ENCODE results near the gene LRP2BP.
"Not testable (repeated sequence)": the region's sequence is repeated elsewhere in the genome, so short reads cannot be mapped to it uniquely, and the experiment has no call there.

The LRP2BP gene

DNA sequence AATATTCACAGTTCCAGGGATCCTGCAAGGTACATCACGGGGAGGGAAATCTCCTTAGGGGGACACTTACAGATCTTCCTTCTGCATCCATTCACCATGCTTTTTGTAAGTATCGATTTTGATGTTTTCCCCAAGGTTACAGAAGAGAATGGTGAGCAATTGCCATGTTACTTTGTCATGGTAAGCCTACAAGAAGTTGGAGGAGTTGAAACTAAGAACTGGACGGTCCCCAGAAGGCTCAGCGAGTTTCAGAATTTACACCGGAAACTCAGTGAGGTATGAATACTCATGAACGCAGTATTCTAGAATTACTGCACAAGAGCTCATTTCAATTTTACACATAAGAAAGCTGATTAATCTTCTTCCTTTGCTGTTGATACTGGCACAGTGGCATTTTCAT is 53.9 kb downstream of the LRP2BP start:
- no peak overlapping the region for H3K4me3 ChIP-seq (ENCODE audit: control insufficient read depth in 1 of 7, extremely low read depth in 1 of 7, insufficient read depth in 4 of 7, low read depth in 2 of 7, low read length in 6 of 7)
- POLR2A ChIA-PET: no interaction called here
- H3K27ac ChIP-seq (ENCODE audit: insufficient read depth in 1 of 2, low read depth in 1 of 2, low read length in 2 of 2, poor library complexity in 1 of 2, severe bottlenecking in 2 of 2): no peak overlapping the region
- H3K27me3 ChIP-seq (replicated peaks in 2 of 5; ENCODE audit: control insufficient read depth in 4 of 5, insufficient read depth in 5 of 5, low read length in 4 of 5): no peaks in the 10 kb centered on the region
- no peaks in the 10 kb centered on the region for H3K36me3 ChIP-seq (ENCODE audit: control insufficient read depth in 4 of 4, insufficient read depth in 4 of 4, low read length in 3 of 4)
- no peaks in the 10 kb centered on the region for H3K9me3 ChIP-seq (ENCODE audit: control extremely low read depth in 1 of 5, control insufficient read depth in 4 of 5, insufficient read depth in 2 of 5, low read depth in 1 of 5, low read length in 4 of 5)
- DNase-seq: no peak
- H3K4me1 ChIP-seq (ENCODE audit: control extremely low read depth in 1 of 4, control insufficient read depth in 4 of 4, insufficient read depth in 4 of 4, low read length in 3 of 4): peaks cover 0 to 11% (median 2%) of the 10 kb centered on the region in 4 experiments
- CTCF ChIA-PET: no interaction called here
- 96% methylated on average over 5 of the region's 6 CpGs for WGBS (ENCODE audit: insufficient coverage)

DNA sequence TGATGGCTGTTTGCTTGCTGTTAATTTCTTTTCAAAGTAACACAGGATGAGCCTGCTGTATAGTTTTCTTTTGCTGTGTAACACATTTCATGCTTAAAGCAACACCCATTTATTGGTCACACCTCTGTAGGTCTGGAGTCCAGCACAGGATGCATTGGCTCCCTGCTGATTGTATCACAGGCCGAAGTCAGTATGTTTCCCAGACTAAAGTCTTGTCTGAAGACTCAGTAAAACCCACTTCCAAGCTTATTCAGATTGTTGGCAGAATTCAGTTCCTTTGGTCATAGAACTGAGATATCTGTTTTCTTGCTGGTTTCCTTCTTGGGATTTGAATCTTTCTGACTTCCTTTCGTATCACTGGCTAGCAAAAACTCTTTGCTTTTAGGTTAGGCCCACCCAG is 54.3 kb downstream of the LRP2BP start:
- H3K4me1 ChIP-seq (ENCODE audit: control extremely low read depth in 1 of 4, control insufficient read depth in 4 of 4, insufficient read depth in 4 of 4, low read length in 3 of 4): peaks cover 0 to 11% (median 2%) of the 10 kb centered on the region in 4 experiments
- no peaks in the 10 kb centered on the region for H3K36me3 ChIP-seq (ENCODE audit: control insufficient read depth in 4 of 4, insufficient read depth in 4 of 4, low read length in 3 of 4)
- ChIA-PET POLR2A (no interaction called here), CTCF (no interaction called here)
- H3K27ac ChIP-seq (ENCODE audit: insufficient read depth in 1 of 2, low read depth in 1 of 2, low read length in 2 of 2, poor library complexity in 1 of 2, severe bottlenecking in 2 of 2): no peak overlapping the region
- H3K9me3 ChIP-seq (ENCODE audit: control extremely low read depth in 1 of 5, control insufficient read depth in 4 of 5, insufficient read depth in 2 of 5, low read depth in 1 of 5, low read length in 4 of 5): no peaks in the 10 kb centered on the region
- no peak for DNase-seq
- no peaks in the 10 kb centered on the region for H3K27me3 ChIP-seq (replicated peaks in 2 of 5; ENCODE audit: control insufficient read depth in 4 of 5, insufficient read depth in 5 of 5, low read length in 4 of 5)
- H3K4me3 ChIP-seq (ENCODE audit: control insufficient read depth in 1 of 7, extremely low read depth in 1 of 7, insufficient read depth in 4 of 7, low read depth in 2 of 7, low read length in 6 of 7): no peak overlapping the region
- WGBS (ENCODE audit: insufficient coverage): 83% methylated on average over 1 of the region's 2 CpGs

DNA sequence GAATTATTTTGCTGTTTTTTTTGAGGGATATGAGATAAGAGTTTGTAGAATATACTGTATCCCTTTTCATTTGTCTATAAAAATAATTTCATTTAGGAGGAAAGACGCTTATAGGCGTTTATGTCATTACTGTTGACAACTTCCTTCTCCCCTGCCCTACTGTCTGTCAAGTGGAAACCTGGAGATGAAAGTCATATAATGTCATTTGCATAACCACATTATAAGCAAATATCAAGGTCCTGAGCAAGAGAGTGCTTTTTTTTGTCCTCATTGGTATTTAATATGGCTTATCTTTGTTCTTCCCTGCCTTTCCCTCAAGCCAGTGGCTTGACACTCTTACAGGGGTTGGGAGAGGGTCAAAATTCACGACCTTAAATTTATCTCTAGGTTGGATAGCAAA is 55.8 kb downstream of the LRP2BP start:
- ChIA-PET CTCF (no interaction called here), POLR2A (no interaction called here)
- DNase-seq: no peak
- 100% methylated on average over 1 of the region's 3 CpGs for WGBS (ENCODE audit: insufficient coverage)
- H3K36me3 ChIP-seq (ENCODE audit: control insufficient read depth in 4 of 4, insufficient read depth in 4 of 4, low read length in 3 of 4): no peaks in the 10 kb centered on the region
- no peak overlapping the region for H3K27ac ChIP-seq (ENCODE audit: insufficient read depth in 1 of 2, low read depth in 1 of 2, low read length in 2 of 2, poor library complexity in 1 of 2, severe bottlenecking in 2 of 2)
- no peaks in the 10 kb centered on the region for H3K9me3 ChIP-seq (ENCODE audit: control extremely low read depth in 1 of 5, control insufficient read depth in 4 of 5, insufficient read depth in 2 of 5, low read depth in 1 of 5, low read length in 4 of 5)
- H3K4me3 ChIP-seq (ENCODE audit: control insufficient read depth in 1 of 7, extremely low read depth in 1 of 7, insufficient read depth in 4 of 7, low read depth in 2 of 7, low read length in 6 of 7): no peak overlapping the region
- peaks cover 0 to 7% (median 2%) of the 10 kb centered on the region in 4 experiments for H3K4me1 ChIP-seq (ENCODE audit: control extremely low read depth in 1 of 4, control insufficient read depth in 4 of 4, insufficient read depth in 4 of 4, low read length in 3 of 4)
- H3K27me3 ChIP-seq (replicated peaks in 2 of 5; ENCODE audit: control insufficient read depth in 4 of 5, insufficient read depth in 5 of 5, low read length in 4 of 5): no peaks in the 10 kb centered on the region

DNA sequence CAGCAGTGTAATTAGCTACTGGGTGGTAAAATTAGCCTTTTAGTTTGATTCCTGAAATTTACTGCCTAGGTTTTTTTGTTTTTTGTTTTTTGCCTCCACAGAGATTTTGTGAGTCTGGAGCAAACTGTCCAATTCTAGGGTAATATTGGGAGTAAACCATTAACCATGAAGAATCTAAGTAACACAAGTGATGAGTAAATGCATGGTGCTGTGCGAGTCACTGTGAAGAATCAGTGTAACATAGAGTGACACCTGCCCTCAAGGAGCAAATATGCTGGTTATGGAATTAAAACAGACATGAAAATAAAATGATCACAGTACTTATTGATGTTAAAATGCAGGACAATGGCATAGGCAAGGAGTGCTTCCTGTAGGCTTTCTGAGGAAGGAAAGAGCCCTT is 60.1 kb downstream of the LRP2BP start:
- Histone ChIP-seq H3K27me3 (replicated peaks in 2 of 5; ENCODE audit: control insufficient read depth in 4 of 5, insufficient read depth in 5 of 5, low read length in 4 of 5) (no peaks in the 10 kb centered on the region), H3K9me3 (ENCODE audit: control extremely low read depth in 1 of 5, control insufficient read depth in 4 of 5, insufficient read depth in 2 of 5, low read depth in 1 of 5, low read length in 4 of 5) (no peaks in the 10 kb centered on the region), H3K4me3 (ENCODE audit: control insufficient read depth in 1 of 7, extremely low read depth in 1 of 7, insufficient read depth in 4 of 7, low read depth in 2 of 7, low read length in 6 of 7) (no peak overlapping the region), H3K36me3 (ENCODE audit: control insufficient read depth in 4 of 4, insufficient read depth in 4 of 4, low read length in 3 of 4) (no peaks in the 10 kb centered on the region), H3K4me1 (ENCODE audit: control extremely low read depth in 1 of 4, control insufficient read depth in 4 of 4, insufficient read depth in 4 of 4, low read length in 3 of 4) (no peaks in the 10 kb centered on the region), H3K27ac (ENCODE audit: insufficient read depth in 1 of 2, low read depth in 1 of 2, low read length in 2 of 2, poor library complexity in 1 of 2, severe bottlenecking in 2 of 2) (no peak overlapping the region)
- DNase-seq: no peak
- ChIA-PET CTCF (no interaction called here), POLR2A (interaction anchor here (0.6 kb wide), 1 partner anchor 9 kb away, joined by 3 read pairs; no protein-coding TSS in a partner anchor)
- WGBS (ENCODE audit: insufficient coverage): 100% methylated on average over 1 of the region's 1 CpG

DNA sequence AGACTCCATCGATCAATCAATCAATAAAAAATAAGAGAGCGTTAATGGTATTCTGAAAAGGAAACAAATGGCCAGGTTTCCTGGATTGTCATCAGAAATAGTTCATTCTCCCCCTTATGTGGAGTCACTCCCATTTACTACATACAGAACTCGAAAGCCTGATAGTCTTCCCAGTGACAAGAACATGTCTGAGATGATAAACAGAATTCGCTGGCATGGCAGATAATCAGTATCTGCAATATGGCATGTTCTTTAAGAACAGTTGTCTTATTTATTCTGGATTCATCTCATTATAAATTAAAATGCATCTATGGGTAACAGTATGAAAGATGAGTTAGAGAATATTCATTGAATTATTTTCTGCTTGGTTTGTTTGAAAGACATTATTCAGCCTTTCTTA is 61.4 kb downstream of the LRP2BP start:
- Histone ChIP-seq H3K36me3 (ENCODE audit: control insufficient read depth in 4 of 4, insufficient read depth in 4 of 4, low read length in 3 of 4) (no peaks in the 10 kb centered on the region), H3K27ac (ENCODE audit: insufficient read depth in 1 of 2, low read depth in 1 of 2, low read length in 2 of 2, poor library complexity in 1 of 2, severe bottlenecking in 2 of 2) (no peak overlapping the region), H3K4me1 (ENCODE audit: control extremely low read depth in 1 of 4, control insufficient read depth in 4 of 4, insufficient read depth in 4 of 4, low read length in 3 of 4) (no peaks in the 10 kb centered on the region), H3K4me3 (ENCODE audit: control insufficient read depth in 1 of 7, extremely low read depth in 1 of 7, insufficient read depth in 4 of 7, low read depth in 2 of 7, low read length in 6 of 7) (no peak overlapping the region), H3K27me3 (replicated peaks in 2 of 5; ENCODE audit: control insufficient read depth in 4 of 5, insufficient read depth in 5 of 5, low read length in 4 of 5) (no peaks in the 10 kb centered on the region), H3K9me3 (ENCODE audit: control extremely low read depth in 1 of 5, control insufficient read depth in 4 of 5, insufficient read depth in 2 of 5, low read depth in 1 of 5, low read length in 4 of 5) (peaks cover 0 to 4% (median 3%) of the 10 kb centered on the region in 5 experiments)
- ChIA-PET CTCF (no interaction called here), POLR2A (no interaction called here)
- 100% methylated on average over 1 of the region's 4 CpGs for WGBS (ENCODE audit: insufficient coverage)
- DNase-seq: no peak

DNA sequence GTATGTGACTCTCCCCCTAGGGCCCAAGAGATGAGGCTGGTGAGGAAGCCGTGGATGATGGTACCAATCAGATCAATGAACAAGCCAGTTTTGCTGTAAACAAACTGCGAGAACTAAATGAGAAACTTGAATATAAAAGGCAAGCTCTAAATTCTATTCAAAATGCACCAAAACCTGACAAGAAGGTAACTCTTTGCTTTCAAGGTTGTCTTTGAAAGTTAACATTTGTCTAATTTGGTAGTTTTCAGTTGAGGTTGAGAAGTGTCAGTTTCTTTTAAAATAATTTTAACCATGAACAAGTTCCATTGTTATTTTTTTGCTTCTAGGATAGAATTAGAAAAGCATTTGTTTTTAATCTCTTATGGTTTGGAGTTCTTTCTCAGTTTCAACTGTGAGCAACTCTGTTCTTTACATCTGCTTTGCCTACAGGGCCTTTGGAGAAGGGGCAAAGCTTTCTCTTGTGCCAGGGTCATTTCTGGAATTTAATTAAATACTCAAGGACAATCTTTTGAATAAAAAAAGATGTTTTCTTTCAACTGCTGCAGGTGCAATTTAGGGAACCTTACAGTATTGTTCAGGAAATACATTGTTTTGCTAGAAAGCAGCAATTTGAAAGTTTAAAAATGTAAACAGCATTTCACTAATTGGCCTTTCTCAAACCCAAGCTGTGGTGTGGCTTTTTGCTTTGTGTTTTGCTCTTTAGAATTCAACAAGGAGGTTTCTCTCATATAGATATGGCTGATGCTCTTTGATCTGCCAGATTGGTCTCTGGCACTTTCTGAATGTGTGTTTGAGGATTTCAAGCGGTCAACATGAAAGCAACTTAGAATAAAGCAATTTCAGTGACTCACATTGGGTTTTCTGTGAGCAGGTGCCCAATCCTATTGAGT is 62.9 kb downstream of the LRP2BP start:
- Histone ChIP-seq H3K27ac (ENCODE audit: insufficient read depth in 1 of 2, low read depth in 1 of 2, low read length in 2 of 2, poor library complexity in 1 of 2, severe bottlenecking in 2 of 2) (no peak overlapping the region), H3K9me3 (ENCODE audit: control extremely low read depth in 1 of 5, control insufficient read depth in 4 of 5, insufficient read depth in 2 of 5, low read depth in 1 of 5, low read length in 4 of 5) (peaks cover 0 to 6% (median 3%) of the 10 kb centered on the region in 5 experiments), H3K27me3 (replicated peaks in 2 of 5; ENCODE audit: control insufficient read depth in 4 of 5, insufficient read depth in 5 of 5, low read length in 4 of 5) (no peaks in the 10 kb centered on the region), H3K4me3 (ENCODE audit: control insufficient read depth in 1 of 7, extremely low read depth in 1 of 7, insufficient read depth in 4 of 7, low read depth in 2 of 7, low read length in 6 of 7) (no peak overlapping the region), H3K36me3 (ENCODE audit: control insufficient read depth in 4 of 4, insufficient read depth in 4 of 4, low read length in 3 of 4) (no peaks in the 10 kb centered on the region), H3K4me1 (ENCODE audit: control extremely low read depth in 1 of 4, control insufficient read depth in 4 of 4, insufficient read depth in 4 of 4, low read length in 3 of 4) (no peaks in the 10 kb centered on the region)
- WGBS (ENCODE audit: insufficient coverage): 100% methylated on average over 2 of the region's 3 CpGs
- POLR2A ChIA-PET: no interaction called here
- no peak for DNase-seq
- CTCF ChIA-PET: no interaction called here

DNA sequence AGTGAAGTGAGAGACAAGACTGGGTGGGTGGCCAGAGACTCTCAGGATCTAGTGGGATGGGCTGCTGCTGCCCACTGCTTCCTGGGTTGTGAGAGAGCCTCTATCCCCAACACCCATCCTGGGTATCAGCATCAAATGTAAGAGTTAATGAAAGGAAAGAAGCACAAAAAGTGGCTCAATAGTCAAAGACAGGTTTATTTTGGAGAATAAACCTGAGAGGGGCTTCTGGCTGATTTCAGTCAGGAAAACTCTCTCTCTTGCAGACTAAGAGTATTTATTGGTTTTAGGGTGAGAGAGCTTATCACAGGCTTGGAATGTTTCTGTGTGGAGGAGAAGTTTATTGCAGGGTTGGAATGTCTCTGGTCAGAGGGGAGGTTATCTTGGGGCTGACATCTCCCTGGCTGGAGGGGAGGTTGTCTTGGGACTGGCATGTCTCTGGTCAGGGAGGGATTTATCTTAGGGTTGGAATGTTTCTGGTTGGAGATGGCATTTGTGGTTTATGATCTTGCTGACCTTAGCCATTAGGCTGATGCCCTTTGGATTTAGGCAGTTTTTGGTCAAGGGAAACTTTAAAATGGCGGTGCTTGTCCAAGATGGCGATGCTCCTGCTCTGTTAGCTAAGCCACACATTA is 65.7 kb downstream of the LRP2BP start:
- H3K9me3 ChIP-seq (ENCODE audit: control extremely low read depth in 1 of 5, control insufficient read depth in 4 of 5, insufficient read depth in 2 of 5, low read depth in 1 of 5, low read length in 4 of 5); H3K4me3 ChIP-seq (ENCODE audit: control insufficient read depth in 1 of 7, extremely low read depth in 1 of 7, insufficient read depth in 4 of 7, low read depth in 2 of 7, low read length in 6 of 7); H3K27me3 ChIP-seq (replicated peaks in 2 of 5; ENCODE audit: control insufficient read depth in 4 of 5, insufficient read depth in 5 of 5, low read length in 4 of 5); H3K4me1 ChIP-seq (ENCODE audit: control extremely low read depth in 1 of 4, control insufficient read depth in 4 of 4, insufficient read depth in 4 of 4, low read length in 3 of 4); H3K36me3 ChIP-seq (ENCODE audit: control insufficient read depth in 4 of 4, insufficient read depth in 4 of 4, low read length in 3 of 4); H3K27ac ChIP-seq (ENCODE audit: insufficient read depth in 1 of 2, low read depth in 1 of 2, low read length in 2 of 2, poor library complexity in 1 of 2, severe bottlenecking in 2 of 2); POLR2A ChIA-PET; DNase-seq; CTCF ChIA-PET: not testable (repeated sequence)
- WGBS (ENCODE audit: insufficient coverage): no CpG with 5 or more reads among the region's 2 CpGs
